Measurements from ENCODE around the gene XIRP2. TPM values are rescaled to one million over a fixed set of nuclear protein-coding genes. Genes with fewer than 3 reads are reported as not detected.

The XIRP2 gene
- total RNA-seq, 1 donor = 0.09 TPM

GRCh38 chr2:166867874-166868514, 20.3 kb upstream of the XIRP2 start:
- DNase-seq (ENCODE audit: low read depth) = no peak
- no peak overlapping the region for H3K4me3 ChIP-seq (ENCODE audit: low read depth, low read length)
- no peak for TF ChIP-seq CTCF (IDR thresholded peaks at IDR 0.05; ENCODE audit: insufficient read depth, low read length)

DNA sequence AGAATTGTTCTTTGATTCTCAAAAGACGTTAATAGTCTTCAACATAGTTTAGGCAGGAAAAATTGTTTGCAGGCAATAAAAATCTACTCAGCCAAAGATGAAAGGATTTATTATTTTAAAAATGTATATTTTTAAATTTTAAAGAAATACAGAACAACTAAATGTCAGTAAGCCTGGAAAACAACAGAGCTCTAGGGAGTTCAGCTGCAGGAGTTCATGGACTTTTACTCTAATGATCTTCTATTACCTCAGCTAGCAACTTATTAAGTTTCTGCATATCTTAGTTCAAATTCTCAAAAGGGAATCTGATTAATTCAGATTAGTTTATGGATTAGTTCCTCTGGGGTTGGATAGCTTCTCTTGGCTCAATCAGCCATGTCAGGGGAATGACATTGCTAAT, 17.9 kb upstream of the XIRP2 start:
- no peak for TF ChIP-seq CTCF (IDR thresholded peaks at IDR 0.05; ENCODE audit: insufficient read depth, low read length)
- H3K4me3 ChIP-seq (ENCODE audit: low read depth, low read length) = no peak overlapping the region
- DNase-seq (ENCODE audit: low read depth) = no peak

DNA sequence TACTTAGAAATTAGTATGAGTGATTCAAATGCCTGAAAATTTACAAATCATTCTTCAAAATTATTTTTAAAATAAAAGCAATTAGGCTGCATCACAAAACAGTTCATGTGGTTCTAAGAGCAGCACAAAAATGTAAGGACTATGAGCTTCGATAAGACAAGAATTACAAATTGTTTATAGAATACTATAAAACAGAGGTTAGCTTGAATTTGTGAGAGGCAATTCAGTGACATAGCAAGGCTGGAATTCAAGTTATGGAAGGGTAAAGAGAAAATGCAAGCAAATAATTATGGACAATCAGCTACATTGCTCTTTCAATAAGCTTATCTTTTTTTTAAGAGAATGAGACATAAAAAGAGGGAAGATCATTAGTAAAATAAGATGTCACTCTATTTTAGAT, 7.1 kb upstream of the XIRP2 start:
- no peak for TF ChIP-seq CTCF (IDR thresholded peaks at IDR 0.05; ENCODE audit: insufficient read depth, low read length)
- no peak for DNase-seq (ENCODE audit: low read depth)

GRCh38 chr2:166882851-166883250, 5.4 kb upstream of the XIRP2 start:
- H3K4me3 ChIP-seq (ENCODE audit: low read depth, low read length) = no peak overlapping the region
- no peak for TF ChIP-seq CTCF (IDR thresholded peaks at IDR 0.05; ENCODE audit: insufficient read depth, low read length)
- no peak for DNase-seq (ENCODE audit: low read depth)

More for the DNA sequence above, 7.1 kb upstream of the XIRP2 start:
- no peak overlapping the region for H3K4me3 ChIP-seq (ENCODE audit: low read depth, low read length)

DNA sequence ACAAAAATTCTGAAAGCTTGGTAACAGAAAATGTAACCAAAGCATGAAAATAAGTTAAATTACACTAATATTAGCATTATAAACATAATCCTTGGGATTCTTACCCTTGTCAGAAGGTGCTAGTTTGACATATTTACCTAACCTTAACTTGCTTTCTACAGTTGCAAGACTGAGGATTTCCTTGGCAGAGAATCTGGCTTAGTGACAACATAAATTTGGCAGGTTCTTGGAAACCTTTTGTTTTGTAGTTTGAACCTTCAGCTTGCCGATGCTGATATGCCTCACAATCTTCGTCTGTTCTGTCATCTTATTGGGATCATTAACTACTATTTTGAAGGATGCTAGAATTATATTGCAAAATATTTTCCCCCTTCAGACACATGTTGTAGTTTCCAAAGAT, 3.4 kb downstream of the XIRP2 start:
- DNase-seq (ENCODE audit: low read depth) = no peak
- no peak for TF ChIP-seq CTCF (IDR thresholded peaks at IDR 0.05; ENCODE audit: insufficient read depth, low read length)
- no peak overlapping the region for H3K4me3 ChIP-seq (ENCODE audit: low read depth, low read length)

GRCh38 chr2:166892397-166892796, 4.1 kb downstream of the XIRP2 start:
- DNase-seq (ENCODE audit: low read depth) = no peak
- no peak overlapping the region for H3K4me3 ChIP-seq (ENCODE audit: low read depth, low read length)
- no peak for TF ChIP-seq CTCF (IDR thresholded peaks at IDR 0.05; ENCODE audit: insufficient read depth, low read length)

GRCh38 chr2:166895243-166895642, 7.0 kb downstream of the XIRP2 start:
- DNase-seq (ENCODE audit: low read depth) = no peak
- no peak overlapping the region for H3K4me3 ChIP-seq (ENCODE audit: low read depth, low read length)
- no peak for TF ChIP-seq CTCF (IDR thresholded peaks at IDR 0.05; ENCODE audit: insufficient read depth, low read length)

All from fibroblast of the aortic adventitia (primary cell).